CMK (cell line): ENCODE results near the gene GRB2.

ENCODE experiments used
- DNase-seq: peaks from one replicate; pipeline ENCODE4 v3.0.0-alpha.2; 2010; ENCODE audit warnings: low read depth

Gene GRB2

DNA sequence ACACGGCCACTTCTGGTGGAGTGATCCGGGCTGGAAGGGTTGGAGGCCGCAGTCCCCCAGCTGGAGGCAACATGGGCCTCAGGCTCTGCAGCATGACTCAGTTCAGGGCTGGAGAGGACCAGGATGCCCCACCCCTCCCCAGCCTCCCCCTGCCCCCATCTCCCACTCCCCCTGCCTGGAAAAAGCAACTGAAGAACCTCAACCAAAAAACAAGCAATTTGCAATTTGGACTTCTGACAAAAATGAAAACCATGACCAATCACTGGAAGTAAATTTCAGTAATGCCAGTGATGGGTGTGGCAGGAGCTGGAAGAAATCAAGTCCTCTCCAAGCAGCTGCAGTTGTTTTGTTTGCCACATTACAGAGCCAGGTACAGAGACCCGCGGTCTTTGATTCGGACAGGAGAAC lies 127.8 kb downstream of the GRB2 start:
- DNase-seq, result no peak

DNA sequence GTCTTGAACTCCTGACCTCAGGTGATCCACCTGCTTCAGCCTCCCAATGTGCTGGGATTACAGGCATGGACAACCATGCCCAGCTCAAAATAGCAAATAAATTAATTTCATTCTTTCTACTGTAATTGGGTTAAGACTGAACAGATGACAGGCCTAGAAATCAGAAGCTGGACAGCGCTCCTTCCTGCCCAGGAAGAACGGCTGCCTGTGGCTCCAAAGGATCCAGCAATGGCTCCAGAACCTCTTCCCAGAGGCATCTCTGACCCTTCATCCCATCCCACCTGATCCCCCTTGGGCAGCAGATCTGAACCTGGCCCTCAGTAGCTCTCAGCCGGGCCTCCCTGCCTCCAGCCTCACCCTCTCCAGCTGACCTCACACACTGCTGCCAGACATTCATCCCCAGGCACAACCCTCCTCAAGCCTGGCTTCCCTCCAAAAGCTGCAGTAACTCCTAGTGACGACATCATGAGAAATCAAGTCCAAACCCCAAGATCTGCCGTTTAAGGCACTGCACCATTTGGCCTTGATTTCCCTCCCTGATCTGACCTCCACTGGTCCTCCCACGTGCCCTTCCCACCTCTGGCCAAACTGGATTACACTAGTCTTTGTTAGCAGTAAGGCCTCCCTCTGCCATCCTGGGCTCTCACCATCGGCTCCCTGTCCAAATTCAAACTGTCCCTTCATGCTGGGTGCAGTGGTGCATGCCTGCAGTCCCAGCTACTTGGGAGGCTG lies 131.3 kb downstream of the GRB2 start:
- no peak for DNase-seq

DNA sequence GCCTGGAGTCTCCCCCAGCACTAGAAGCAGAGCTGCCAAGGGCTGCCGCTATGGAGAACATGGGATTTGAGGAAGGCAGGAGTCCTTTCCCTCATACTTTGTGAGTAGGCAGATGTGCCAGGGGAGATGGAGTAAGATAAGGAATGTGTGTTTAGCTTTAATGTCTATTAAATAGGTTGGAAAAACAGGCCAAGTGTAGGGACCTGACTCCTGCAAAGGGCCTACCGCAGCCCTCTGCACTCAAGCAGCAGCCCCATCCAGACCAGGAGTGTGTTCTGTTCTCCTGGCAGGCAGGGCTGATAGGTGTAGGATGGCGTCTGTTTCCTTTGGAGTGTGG lies 132.7 kb downstream of the GRB2 start:
- DNase-seq, result no peak

DNA sequence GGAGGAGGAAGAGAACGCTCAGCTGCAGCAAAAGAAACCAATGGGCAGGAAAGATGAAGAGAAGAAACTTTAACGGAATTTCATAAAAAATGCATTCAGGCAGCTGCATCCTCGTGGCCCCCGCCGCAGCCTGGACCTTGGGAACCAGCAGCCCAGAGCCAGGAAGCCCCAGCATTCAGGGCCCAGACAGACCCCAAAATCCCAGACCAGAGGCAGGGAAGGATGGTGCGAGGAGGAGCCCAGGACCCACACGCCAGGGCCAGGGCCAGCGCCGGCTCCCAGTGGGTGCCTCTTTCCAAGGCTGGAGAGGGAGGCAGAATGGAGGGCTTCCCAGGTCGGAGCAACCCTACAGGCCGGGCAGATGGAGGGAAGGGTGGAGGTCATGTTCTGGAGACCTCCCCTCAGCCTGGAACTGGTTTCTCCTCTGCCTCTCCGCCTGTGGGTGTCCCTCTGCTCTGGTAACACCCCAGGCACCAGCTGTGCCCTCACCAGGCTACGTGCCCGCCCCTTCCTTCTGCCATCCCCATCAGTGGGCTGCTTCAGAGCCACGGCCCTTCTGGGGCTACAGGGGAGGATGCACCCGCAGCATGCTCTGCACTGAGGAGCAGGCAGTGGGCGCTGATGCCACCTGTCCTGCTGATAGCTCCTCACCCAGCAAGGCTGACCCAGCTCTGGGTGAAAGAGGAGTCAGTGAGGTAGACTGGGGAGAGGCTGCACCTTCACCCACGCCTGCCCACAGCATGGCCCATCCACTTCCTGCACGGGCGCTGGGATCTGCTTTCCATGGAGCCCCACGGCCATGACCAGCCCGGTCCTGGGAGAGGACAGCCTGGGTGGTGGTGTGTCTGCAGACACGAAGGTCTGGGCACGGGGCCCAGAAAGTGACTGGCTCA lies 133.3 kb downstream of the GRB2 start:
- no peak for DNase-seq

DNA sequence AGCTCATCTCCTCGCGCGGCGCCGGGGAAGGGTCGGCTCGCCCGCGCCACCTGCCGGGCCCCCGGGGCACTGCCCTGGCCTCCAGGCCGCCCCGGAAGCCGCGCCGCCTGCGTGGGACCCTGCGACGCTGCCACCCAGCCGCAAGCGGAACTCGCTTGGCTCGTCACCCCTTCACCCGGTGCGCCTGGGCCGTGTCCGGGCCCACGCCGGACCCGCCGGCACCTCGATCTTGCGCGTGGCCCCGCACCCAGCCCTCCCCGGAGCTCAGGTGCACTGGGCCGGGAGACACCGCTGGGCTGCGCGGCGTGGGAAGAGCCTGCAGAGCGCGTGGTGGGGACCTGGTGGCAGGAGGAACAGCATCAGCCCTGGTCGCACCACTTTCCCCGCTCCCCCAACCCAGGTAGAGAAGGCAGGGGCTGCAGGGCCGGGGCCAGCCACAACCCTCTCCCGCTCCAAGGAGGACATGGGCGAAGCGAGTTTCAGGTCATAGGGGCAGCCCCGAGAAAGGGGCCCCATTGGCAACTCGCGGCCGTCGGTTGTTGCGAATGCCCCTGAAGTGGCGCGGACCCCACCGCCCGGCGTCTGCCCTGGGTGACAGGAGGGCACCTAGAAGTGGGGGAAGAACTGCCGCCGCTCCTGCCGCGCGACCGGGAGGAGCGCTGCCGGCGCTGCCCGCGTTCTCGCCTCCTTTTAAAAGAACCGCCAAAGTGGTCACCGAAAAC lies 134.1 kb downstream of the GRB2 start:
- no peak for DNase-seq

DNA sequence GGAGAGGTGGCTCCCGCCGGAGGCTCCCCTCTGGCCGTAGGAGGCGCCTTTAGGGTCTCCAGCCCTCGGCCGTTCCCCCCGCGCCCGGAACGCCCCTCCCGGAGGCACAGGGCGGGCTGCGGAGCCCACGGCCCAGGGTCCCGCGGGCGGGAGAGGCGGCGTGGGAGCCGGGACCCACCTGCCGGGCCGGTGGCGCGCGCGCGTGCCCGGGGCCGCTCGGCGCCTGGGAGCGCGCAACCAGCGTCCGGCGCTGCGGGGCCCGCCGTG lies 134.6 kb downstream of the GRB2 start, which contains the start of gene MIF4GD:
Gene MIF4GD (minus strand): TSS at position 266 of the 267 bp plus-strand sequence. CDS start 1,036 bp downstream, outside the sequence.
- DNase-seq, result no peak

DNA sequence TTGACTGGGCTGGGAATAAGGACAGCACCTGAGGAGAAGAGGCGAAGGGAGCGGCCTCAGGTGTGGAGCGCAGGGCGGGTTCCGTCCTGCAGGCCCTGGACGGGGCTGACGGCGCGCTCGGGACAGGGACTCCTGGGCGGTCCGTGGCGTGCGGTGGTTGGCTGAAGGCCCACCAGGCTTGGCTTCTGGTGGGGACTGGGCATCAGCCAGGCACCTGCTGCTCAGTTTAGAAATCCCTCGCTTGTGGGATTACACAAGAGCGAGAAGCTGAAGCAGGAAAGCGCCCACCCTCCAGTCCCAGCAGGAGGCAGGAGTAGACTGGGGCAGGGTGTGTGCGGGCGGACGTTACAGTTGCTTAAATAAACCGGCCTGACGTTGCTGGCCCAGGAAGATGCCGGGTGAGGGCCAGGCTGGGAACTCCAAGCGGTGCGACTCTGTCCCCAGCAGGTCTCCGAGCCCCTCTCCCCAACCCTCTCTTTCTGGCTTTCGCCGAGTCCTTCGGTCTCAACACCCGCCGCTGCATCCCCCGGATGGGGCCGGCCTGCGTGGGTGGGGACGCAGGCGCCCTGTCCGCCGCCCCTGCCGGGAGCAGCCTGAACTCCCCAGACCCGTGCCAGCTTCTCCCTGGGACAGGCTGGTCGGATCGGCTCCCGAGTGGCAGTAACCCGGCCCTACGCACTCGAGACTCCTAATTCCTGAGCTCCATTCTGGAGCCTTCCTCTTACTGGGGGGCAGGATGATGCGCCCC lies 135.1 kb downstream of the GRB2 start:
- DNase-seq, result no peak

DNA sequence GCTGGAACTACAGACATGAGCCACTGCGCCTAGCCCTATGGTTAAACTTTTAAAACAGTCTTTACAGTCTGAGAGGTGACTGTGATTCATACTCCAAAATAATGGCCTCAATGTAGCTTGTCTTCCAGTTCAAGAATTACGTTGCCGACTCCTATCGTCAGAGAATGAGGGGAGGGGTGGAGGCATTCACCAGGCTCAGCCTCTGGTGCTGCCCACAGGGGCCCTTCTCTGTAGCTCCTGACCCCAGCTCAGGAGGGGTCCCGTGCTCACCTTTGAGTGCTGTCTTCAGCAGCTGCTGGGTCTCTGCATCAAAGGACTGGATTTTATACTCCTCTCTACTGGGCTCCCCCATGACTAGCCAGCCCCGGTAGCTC lies 135.6 kb downstream of the GRB2 start:
- no peak for DNase-seq
